HG03175 (cell line): ENCODE data around the gene STK38.

ENCODE experiments used
- ATAC-seq: cut with Tn5 transposase; IDR thresholded peaks from one replicate; pipeline ENCODE4 v1.9.1; 2021; ENCODE audit warnings: mild to moderate bottlenecking, moderate library complexity; ENCODE audit not compliant: unreplicated experiment

The STK38 gene

GRCh38 chr6:36566418-36566905 lies 19.2 kb upstream of the STK38 start:
- no peak for ATAC-seq

- no peak for ATAC-seq
These were observed 16.6 kb upstream of the STK38 start for GRCh38 chr6:36563928-36564284.

GRCh38 chr6:36563237-36563927 lies 16.1 kb upstream of the STK38 start:
- ATAC-seq = no peak

- no peak for ATAC-seq
These were observed 13.5 kb upstream of the STK38 start for GRCh38 chr6:36560822-36561221.

GRCh38 chr6:36559011-36559793 lies 11.9 kb upstream of the STK38 start:
- no peak for ATAC-seq

- ATAC-seq = no peak
These were observed 9.0 kb upstream of the STK38 start for GRCh38 chr6:36556281-36556680.

GRCh38 chr6:36555750-36556252 lies 8.5 kb upstream of the STK38 start:
- ATAC-seq = no peak

- no peak for ATAC-seq
These were observed 3.3 kb upstream of the STK38 start for GRCh38 chr6:36550473-36551000.

- ATAC-seq = no peak
These were observed 1.1 kb upstream of the STK38 start for GRCh38 chr6:36548401-36548743.

GRCh38 chr6:36547646-36548400 lies 544 bp upstream of the STK38 start:
- ATAC-seq = no peak

GRCh38 chr6:36546308-36546919 lies 865 bp downstream of the STK38 start:
- ATAC-seq = no peak

GRCh38 chr6:36545767-36546307 lies 1.4 kb downstream of the STK38 start:
- no peak for ATAC-seq

GRCh38 chr6:36544228-36544627 lies 3.1 kb downstream of the STK38 start:
- ATAC-seq = no peak

- no peak for ATAC-seq
These were observed 5.2 kb downstream of the STK38 start for GRCh38 chr6:36542041-36542440.

GRCh38 chr6:36539814-36540568 lies 7.3 kb downstream of the STK38 start:
- no peak for ATAC-seq

GRCh38 chr6:36536873-36537547 lies 10.3 kb downstream of the STK38 start:
- no peak for ATAC-seq

GRCh38 chr6:36533321-36533720 lies 14.0 kb downstream of the STK38 start:
- no peak for ATAC-seq

GRCh38 chr6:36526066-36526465 lies 21.2 kb downstream of the STK38 start:
- ATAC-seq = no peak

- no peak for ATAC-seq
These were observed 21.9 kb downstream of the STK38 start for GRCh38 chr6:36525346-36525745.
